COLO829 (cell line): ENCODE measurements around the gene EGFL8.
"Not testable (repeated sequence)": the region's sequence is repeated elsewhere in the genome, so short reads cannot be mapped to it uniquely, and the experiment has no call there.

ENCODE experiments used
- DNase-seq: peaks from one replicate; pipeline ENCODE4 v3.0.0; 2012; ENCODE audit warnings: low spot score

Gene EGFL8

GRCh38 chr6:32195902-32196681 lies 31.7 kb downstream of the EGFL8 start:
- DNase-seq = peak; percentile 96

- DNase-seq = no peak
Measured at GRCh38 chr6:32196682-32197616, 32.6 kb downstream of the EGFL8 start.

GRCh38 chr6:32198345-32198696 lies 33.9 kb downstream of the EGFL8 start:
- DNase-seq = no peak

- DNase-seq = no peak
Measured at GRCh38 chr6:32198866-32199265, 34.5 kb downstream of the EGFL8 start.

GRCh38 chr6:32200711-32201475 lies 36.5 kb downstream of the EGFL8 start:
- no peak for DNase-seq

- no peak for DNase-seq
Measured at GRCh38 chr6:32202186-32202585, 37.8 kb downstream of the EGFL8 start.

- DNase-seq = no peak
Measured at GRCh38 chr6:32203426-32204267, 39.3 kb downstream of the EGFL8 start.

GRCh38 chr6:32204268-32204715 lies 39.9 kb downstream of the EGFL8 start:
- no peak for DNase-seq

GRCh38 chr6:32208996-32209395 lies 44.6 kb downstream of the EGFL8 start:
- no peak for DNase-seq

GRCh38 chr6:32210191-32210601 lies 45.8 kb downstream of the EGFL8 start:
- no peak for DNase-seq

- not testable (repeated sequence) for DNase-seq
Measured at GRCh38 chr6:32211432-32211831, 47.0 kb downstream of the EGFL8 start.

GRCh38 chr6:32212076-32212760 lies 47.8 kb downstream of the EGFL8 start:
- DNase-seq = no peak

- DNase-seq = no peak
Measured at GRCh38 chr6:32213649-32214048, 49.3 kb downstream of the EGFL8 start.

GRCh38 chr6:32214126-32214525 lies 49.7 kb downstream of the EGFL8 start:
- no peak for DNase-seq

GRCh38 chr6:32215617-32216016 lies 51.2 kb downstream of the EGFL8 start:
- DNase-seq = no peak

GRCh38 chr6:32216285-32216684 lies 51.9 kb downstream of the EGFL8 start:
- no peak for DNase-seq

- DNase-seq = no peak
Measured at GRCh38 chr6:32216998-32217397, 52.6 kb downstream of the EGFL8 start.
